ENCODE results near the gene PLPP2. TPM values are rescaled to one million over a fixed set of nuclear protein-coding genes. Genes with fewer than 3 reads are reported as not detected.

Gene PLPP2
- total RNA-seq (2022; extraction: Qiagen RNA extraction; ENCODE audit: low read depth), result 75.3 to 116 TPM (median 112 TPM) in 5 replicates

GRCh38 chr19:291006-291521 lies at the start of gene PLPP2:
Gene PLPP2 (minus strand): TSS chr19:291403. CDS start chr19:291336, 67 bp downstream.

Other genes with a start within 250 kb of the PLPP2 start
- gene OR4F17, start 184.3 kb downstream of the PLPP2 start, total RNA-seq (2022; extraction: Qiagen RNA extraction; ENCODE audit: low read depth), result not detected in 5 replicates
- 14.4 to 22.9 TPM (median 18.8 TPM) in 5 replicates for gene MIER2, start 53.4 kb upstream of the PLPP2 start, total RNA-seq (2022; extraction: Qiagen RNA extraction; ENCODE audit: low read depth)
- gene C2CD4C, start 117.7 kb upstream of the PLPP2 start, total RNA-seq (2022; extraction: Qiagen RNA extraction; ENCODE audit: low read depth), result 0.24 to 0.59 TPM (median 0.53 TPM) in 5 replicates
- 0.71 to 1.3 TPM (median 0.85 TPM) in 5 replicates for gene SHC2, start 169.6 kb upstream of the PLPP2 start, total RNA-seq (2022; extraction: Qiagen RNA extraction; ENCODE audit: low read depth)
- 0.28 to 0.46 TPM (median 0.35 TPM) in 4 of 5 replicates, not detected in the other for gene MADCAM1, start 205.1 kb upstream of the PLPP2 start, total RNA-seq (2022; extraction: Qiagen RNA extraction; ENCODE audit: low read depth)
- 11.5 to 18.7 TPM (median 16.6 TPM) in 5 replicates for gene TPGS1, start 216.1 kb upstream of the PLPP2 start, total RNA-seq (2022; extraction: Qiagen RNA extraction; ENCODE audit: low read depth)
- gene CDC34, start 240.4 kb upstream of the PLPP2 start, total RNA-seq (2022; extraction: Qiagen RNA extraction; ENCODE audit: low read depth), result 63.8 to 108 TPM (median 105 TPM) in 5 replicates

All from A549 treated with CpdA at 1 μM for 4 hours (cell line).